ENCODE measurements around the gene ZNF746.

Gene ZNF746

DNA sequence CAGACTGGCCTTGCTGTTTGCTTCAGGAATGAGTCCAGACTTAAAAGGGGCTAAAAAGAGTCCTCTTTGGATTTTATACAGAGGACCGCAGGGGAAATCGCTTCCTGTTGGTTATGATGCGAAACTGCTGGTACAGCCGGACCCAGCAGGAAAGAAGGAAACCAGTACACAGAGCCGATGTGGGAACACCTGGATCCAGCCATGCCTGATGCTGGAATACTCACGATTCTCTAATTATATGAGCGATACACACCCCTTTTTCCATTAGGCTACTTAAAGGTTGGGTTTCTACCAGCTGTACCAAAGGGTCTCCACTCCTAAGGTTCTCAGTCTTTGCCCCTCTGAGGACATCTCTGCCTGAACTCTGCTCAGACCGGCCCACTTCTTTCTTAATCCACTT, 64.5 kb downstream of the ZNF746 start:
- H3K36me3 ChIP-seq (ENCODE audit: insufficient read depth, low read length), result peaks cover 13% of the 10 kb centered on the region; the same call in 1 of the 2 replicates
- TF ChIP-seq POLR2AphosphoS5 (IDR thresholded peaks at IDR 0.05; ENCODE audit: borderline replicate concordance, low read depth, low read length) (no peak), FOXP2 (optimal IDR thresholded peaks at IDR 0.05; ENCODE audit: control extremely low read depth, extremely low read length, insufficient read depth) (no peak), EZH2 (IDR thresholded peaks at IDR 0.05) (no peak)
- no peak overlapping the region for H3K9ac ChIP-seq (ENCODE audit: insufficient read length)
- H3K4me3 ChIP-seq, result no peak overlapping the region
- H3K27ac ChIP-seq, result no peak overlapping the region
- no peaks in the 10 kb centered on the region for H3K9me3 ChIP-seq (ENCODE audit: low read depth, low read length)
- DNase-seq (ENCODE audit: low read depth, low spot score), result no peak

DNA sequence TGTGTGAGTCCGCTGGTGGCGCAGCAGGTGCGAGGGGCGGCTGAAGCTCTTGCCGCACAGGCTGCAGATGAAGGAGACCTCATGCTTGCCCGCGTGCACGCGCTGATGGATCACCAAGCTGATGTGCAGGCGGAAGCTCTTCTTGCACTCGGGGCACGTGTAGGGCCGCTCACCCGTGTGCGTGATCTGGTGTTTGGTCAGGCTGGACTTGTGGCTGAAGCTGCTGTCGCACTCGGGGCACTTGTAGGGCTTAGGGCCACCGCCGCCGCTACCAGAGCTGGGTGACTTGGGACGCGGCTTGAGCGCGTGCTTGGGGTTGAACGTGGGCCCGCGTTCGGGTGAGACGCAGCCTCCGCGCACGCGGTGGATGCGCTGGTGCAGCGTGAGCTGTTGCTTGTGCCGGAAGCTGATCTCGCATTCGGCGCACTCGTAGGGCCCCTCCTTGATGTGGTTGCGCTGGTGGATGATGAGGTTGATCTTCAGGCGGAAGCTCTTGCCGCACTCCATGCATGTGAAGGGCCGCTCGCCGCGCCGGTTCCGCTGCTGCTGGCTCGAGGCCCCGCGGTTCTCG, 65.4 kb downstream of the ZNF746 start:
- no peaks in the 10 kb centered on the region for H3K9me3 ChIP-seq (ENCODE audit: low read depth, low read length)
- H3K27ac ChIP-seq, result no peak overlapping the region
- H3K4me3 ChIP-seq, result no peak overlapping the region
- no peak overlapping the region for H3K9ac ChIP-seq (ENCODE audit: insufficient read length)
- no peak for DNase-seq (ENCODE audit: low read depth, low spot score)
- TF ChIP-seq FOXP2 (optimal IDR thresholded peaks at IDR 0.05; ENCODE audit: control extremely low read depth, extremely low read length, insufficient read depth) (no peak), EZH2 (IDR thresholded peaks at IDR 0.05) (no peak), POLR2AphosphoS5 (IDR thresholded peaks at IDR 0.05; ENCODE audit: borderline replicate concordance, low read depth, low read length) (no peak)
- H3K36me3 ChIP-seq (ENCODE audit: insufficient read depth, low read length), result peaks cover 13% of the 10 kb centered on the region; the same call in 1 of the 2 replicates

DNA sequence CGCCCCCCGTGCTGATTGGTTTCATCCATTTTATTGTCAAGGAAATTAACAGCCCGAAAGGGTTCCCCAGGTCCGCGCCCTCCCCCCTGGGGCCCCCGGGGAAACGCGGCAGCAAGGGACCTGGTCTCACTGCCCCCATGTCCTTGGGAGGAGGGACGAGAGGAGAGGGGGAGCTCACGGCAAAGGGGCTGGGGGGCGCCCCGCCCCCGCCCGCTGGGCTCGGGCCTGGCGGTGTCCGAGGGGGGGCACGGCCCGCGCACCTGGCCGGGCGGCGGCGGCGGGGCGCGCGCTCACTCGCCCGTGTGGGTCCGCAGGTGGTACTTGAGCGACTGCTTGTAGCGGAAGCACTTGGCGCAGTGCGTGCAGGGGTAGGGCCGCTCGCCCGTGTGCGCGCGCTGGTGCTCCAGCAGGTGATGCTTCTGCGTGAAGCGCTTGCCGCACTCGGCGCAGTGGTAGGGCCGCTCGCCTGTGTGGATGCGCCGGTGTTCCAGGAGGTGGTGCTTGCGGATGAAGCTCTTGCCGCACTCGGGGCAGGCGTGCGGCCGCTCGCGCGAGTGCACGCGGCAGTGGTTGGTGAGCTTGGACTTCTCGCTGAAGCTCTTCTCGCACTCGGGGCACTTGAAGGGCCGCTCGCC, 66.0 kb downstream of the ZNF746 start:
- no peak overlapping the region for H3K4me3 ChIP-seq
- no peak overlapping the region for H3K9ac ChIP-seq (ENCODE audit: insufficient read length)
- TF ChIP-seq FOXP2 (optimal IDR thresholded peaks at IDR 0.05; ENCODE audit: control extremely low read depth, extremely low read length, insufficient read depth) (no peak), EZH2 (IDR thresholded peaks at IDR 0.05) (no peak), POLR2AphosphoS5 (IDR thresholded peaks at IDR 0.05; ENCODE audit: borderline replicate concordance, low read depth, low read length) (no peak)
- peaks cover 13% of the 10 kb centered on the region; the same call in 1 of the 2 replicates for H3K36me3 ChIP-seq (ENCODE audit: insufficient read depth, low read length)
- no peak for DNase-seq (ENCODE audit: low read depth, low spot score)
- no peaks in the 10 kb centered on the region for H3K9me3 ChIP-seq (ENCODE audit: low read depth, low read length)
- H3K27ac ChIP-seq, result no peak overlapping the region

DNA sequence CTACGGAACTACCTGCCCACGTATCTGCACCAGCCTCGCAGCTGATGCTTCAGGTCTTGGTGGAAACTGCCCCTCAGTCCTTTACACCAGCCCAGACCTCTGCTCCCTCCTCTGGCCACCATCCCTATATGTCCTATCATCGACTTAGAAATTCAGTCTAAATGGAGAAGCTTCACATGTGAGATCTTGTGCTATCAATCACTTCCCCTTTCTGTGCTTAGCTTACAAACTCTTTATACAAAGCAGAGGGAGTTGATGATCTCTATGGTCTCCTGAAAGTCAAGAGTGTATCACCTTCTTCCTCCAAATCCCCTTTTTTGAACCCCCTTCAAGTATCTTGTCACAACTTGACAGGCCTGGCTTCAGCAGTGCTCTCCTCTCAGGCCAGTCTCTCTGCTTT, 67.4 kb downstream of the ZNF746 start:
- no peaks in the 10 kb centered on the region for H3K9me3 ChIP-seq (ENCODE audit: low read depth, low read length)
- no peak for TF ChIP-seq FOXP2 (optimal IDR thresholded peaks at IDR 0.05; ENCODE audit: control extremely low read depth, extremely low read length, insufficient read depth)
- no peak for TF ChIP-seq POLR2AphosphoS5 (IDR thresholded peaks at IDR 0.05; ENCODE audit: borderline replicate concordance, low read depth, low read length)
- TF ChIP-seq EZH2 (IDR thresholded peaks at IDR 0.05), result no peak
- H3K36me3 ChIP-seq (ENCODE audit: insufficient read depth, low read length), result peaks cover 8% of the 10 kb centered on the region; the same call in 1 of the 2 replicates
- DNase-seq (ENCODE audit: low read depth, low spot score), result no peak
- H3K9ac ChIP-seq (ENCODE audit: insufficient read length), result no peak overlapping the region
- H3K4me3 ChIP-seq, result no peak overlapping the region
- no peak overlapping the region for H3K27ac ChIP-seq

DNA sequence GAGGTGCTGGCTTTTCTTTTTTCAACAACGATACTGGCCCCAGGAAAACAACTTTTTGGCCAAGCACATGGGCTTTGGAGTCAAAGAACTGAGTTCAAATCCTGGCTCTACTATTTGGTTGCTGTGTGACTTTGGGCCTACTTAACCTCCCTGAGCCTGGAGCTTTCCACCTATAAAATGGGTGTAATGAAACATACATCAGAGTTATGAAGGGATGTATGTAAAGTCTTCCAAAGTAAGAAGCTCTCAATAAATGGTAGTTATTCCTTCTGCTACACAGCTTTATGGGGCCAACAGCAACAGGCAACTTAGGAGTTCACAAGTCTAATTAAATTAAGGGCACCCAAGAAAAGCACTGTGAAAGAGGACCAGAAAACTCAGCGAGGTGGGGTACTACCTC, 69.7 kb downstream of the ZNF746 start:
- Histone ChIP-seq H3K9me3 (ENCODE audit: low read depth, low read length) (no peaks in the 10 kb centered on the region), H3K9ac (ENCODE audit: insufficient read length) (no peak overlapping the region), H3K36me3 (ENCODE audit: insufficient read depth, low read length) (peaks cover 8% of the 10 kb centered on the region; the same call in 1 of the 2 replicates), H3K4me3 (no peak overlapping the region), H3K27ac (no peak overlapping the region)
- DNase-seq (ENCODE audit: low read depth, low spot score), result no peak
- TF ChIP-seq POLR2AphosphoS5 (IDR thresholded peaks at IDR 0.05; ENCODE audit: borderline replicate concordance, low read depth, low read length) (no peak), EZH2 (IDR thresholded peaks at IDR 0.05) (no peak), FOXP2 (optimal IDR thresholded peaks at IDR 0.05; ENCODE audit: control extremely low read depth, extremely low read length, insufficient read depth) (no peak)

DNA sequence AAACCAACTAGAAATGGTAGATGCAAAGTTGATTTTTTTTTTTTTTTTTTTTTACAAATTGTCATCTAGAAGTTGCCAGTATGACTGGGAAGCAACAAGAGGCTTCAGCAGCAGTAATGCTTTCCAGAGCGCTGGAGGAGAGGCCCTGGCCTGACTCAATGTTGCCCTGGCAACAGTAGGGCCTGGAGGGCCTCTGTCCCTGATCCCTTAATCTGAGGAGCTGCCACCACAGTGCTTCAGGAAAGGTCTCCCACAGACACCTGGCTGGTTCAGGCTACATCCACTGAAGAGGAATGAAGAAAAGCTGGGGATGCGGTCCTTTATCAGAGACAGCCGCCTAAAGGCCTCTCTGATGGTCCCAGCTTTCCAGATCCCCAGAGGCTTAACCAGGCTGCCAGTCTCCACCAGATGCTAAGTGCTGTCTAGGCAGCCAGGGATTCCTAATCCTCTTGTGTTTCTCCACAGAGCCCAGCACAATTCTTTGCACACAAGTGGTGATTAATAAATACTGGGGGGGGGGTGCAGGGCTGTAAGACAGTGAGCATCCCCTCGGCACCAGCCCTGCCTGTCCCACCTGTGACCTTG, 70.4 kb downstream of the ZNF746 start:
- H3K4me3 ChIP-seq, result no peak overlapping the region
- H3K9me3 ChIP-seq (ENCODE audit: low read depth, low read length), result no peaks in the 10 kb centered on the region
- H3K27ac ChIP-seq, result no peak overlapping the region
- peaks cover 3% of the 10 kb centered on the region; the same call in 1 of the 2 replicates for H3K36me3 ChIP-seq (ENCODE audit: insufficient read depth, low read length)
- H3K9ac ChIP-seq (ENCODE audit: insufficient read length), result no peak overlapping the region
- TF ChIP-seq EZH2 (IDR thresholded peaks at IDR 0.05) (no peak), FOXP2 (optimal IDR thresholded peaks at IDR 0.05; ENCODE audit: control extremely low read depth, extremely low read length, insufficient read depth) (no peak), POLR2AphosphoS5 (IDR thresholded peaks at IDR 0.05; ENCODE audit: borderline replicate concordance, low read depth, low read length) (no peak)
- no peak for DNase-seq (ENCODE audit: low read depth, low spot score)

DNA sequence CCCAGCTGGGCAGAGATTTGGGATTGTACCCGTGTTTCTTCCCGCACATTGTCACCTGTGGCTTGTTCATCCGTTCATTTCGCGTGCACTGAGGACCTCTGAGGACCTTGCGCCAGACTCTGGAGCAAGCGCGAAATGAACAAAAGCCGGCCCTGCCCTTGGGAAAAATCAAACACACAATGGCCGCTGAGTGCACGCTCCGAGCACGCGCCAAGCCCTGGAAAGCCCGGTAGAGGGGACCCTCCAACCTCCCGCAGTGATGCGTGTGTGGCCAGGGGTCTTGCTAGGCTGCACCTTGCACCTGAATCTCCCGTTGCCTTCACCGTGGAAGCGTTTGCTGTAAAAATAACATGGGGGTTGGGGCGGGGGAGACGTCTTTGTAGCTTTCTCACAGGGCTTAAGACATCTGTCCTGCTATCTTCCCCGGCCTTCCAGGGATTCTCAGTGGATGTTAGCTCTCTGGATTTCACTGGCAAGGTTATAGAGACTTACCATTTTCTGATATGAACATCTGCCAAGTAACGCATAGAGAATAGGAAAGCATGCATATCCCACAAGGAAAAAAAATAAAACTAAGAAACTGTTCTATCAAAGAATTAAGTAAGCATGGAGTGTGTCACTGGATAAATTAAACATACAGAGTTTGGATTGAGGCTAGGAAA, 74.0 kb downstream of the ZNF746 start:
- Histone ChIP-seq H3K27ac (no peak overlapping the region), H3K9me3 (ENCODE audit: low read depth, low read length) (no peaks in the 10 kb centered on the region), H3K9ac (ENCODE audit: insufficient read length) (no peak overlapping the region), H3K4me3 (no peak overlapping the region), H3K36me3 (ENCODE audit: insufficient read depth, low read length) (no peaks in the 10 kb centered on the region)
- TF ChIP-seq FOXP2 (optimal IDR thresholded peaks at IDR 0.05; ENCODE audit: control extremely low read depth, extremely low read length, insufficient read depth), result no peak
- TF ChIP-seq EZH2 (IDR thresholded peaks at IDR 0.05), result no peak
- TF ChIP-seq POLR2AphosphoS5 (IDR thresholded peaks at IDR 0.05; ENCODE audit: borderline replicate concordance, low read depth, low read length), result no peak
- no peak for DNase-seq (ENCODE audit: low read depth, low spot score)

DNA sequence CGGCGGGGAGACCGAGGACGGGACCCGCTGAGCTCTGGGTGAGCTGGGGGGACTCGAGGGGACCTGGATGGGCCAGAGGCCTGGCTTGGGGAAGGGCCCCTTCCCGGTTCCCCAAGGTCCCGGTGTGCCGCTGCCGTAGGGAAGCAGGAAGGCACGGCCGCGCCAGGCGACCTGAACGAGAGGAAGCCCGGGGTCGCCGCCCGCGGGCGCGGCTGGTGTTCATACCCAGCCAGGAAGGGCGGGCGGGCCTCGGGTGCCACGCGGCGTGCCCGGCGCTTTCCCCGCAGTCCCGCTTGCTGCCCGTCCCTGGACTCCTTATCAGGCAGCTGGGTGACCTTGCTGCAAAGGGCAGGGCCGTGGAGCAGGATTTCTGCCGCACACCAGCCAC, 74.7 kb downstream of the ZNF746 start:
- no peak for TF ChIP-seq EZH2 (IDR thresholded peaks at IDR 0.05)
- no peak for TF ChIP-seq POLR2AphosphoS5 (IDR thresholded peaks at IDR 0.05; ENCODE audit: borderline replicate concordance, low read depth, low read length)
- TF ChIP-seq FOXP2 (optimal IDR thresholded peaks at IDR 0.05; ENCODE audit: control extremely low read depth, extremely low read length, insufficient read depth), result no peak
- H3K4me3 ChIP-seq, result no peak overlapping the region

More for the DNA sequence above, 74.7 kb downstream of the ZNF746 start:
- Histone ChIP-seq H3K9ac (ENCODE audit: insufficient read length) (no peak overlapping the region), H3K9me3 (ENCODE audit: low read depth, low read length) (no peaks in the 10 kb centered on the region), H3K27ac (no peak overlapping the region), H3K36me3 (ENCODE audit: insufficient read depth, low read length) (no peaks in the 10 kb centered on the region)
- DNase-seq (ENCODE audit: low read depth, low spot score), result no peak
